ENCODE data around the gene AURKA.

GRCh38 chr20:56350842-56351241 is 41.2 kb downstream of the AURKA start:
- TF ChIP-seq CTCF (IDR thresholded peaks at IDR 0.05; ENCODE audit: insufficient read depth, low read depth, low read length) (no peak), EZH2 (IDR thresholded peaks at IDR 0.05; ENCODE audit: insufficient read depth, low read length) (no peak)
